ENCODE measurements around the gene BAK1. TPM values are rescaled to one million over a fixed set of nuclear protein-coding genes. Genes with fewer than 3 reads are reported as not detected.

BAK1 gene
- polyA plus RNA-seq, 1 donor from 2014 or later: 15.4 TPM

- Histone ChIP-seq H3K27ac (ENCODE audit: low read length) (no peak overlapping the region), H3F3A (ENCODE audit: insufficient read depth, low read length, poor library complexity, severe bottlenecking) (no peaks in the 10 kb centered on the region), H3K9ac (ENCODE audit: low read length) (no peak overlapping the region), H3K4me3 (ENCODE audit: low read length) (no peak overlapping the region), H3K9me3 (ENCODE audit: low read length) (no peaks in the 10 kb centered on the region), H3K36me3 (ENCODE audit: insufficient read depth, low read length) (no peaks in the 10 kb centered on the region), H4K20me1 (ENCODE audit: insufficient read depth) (no peaks in the 10 kb centered on the region), H3K79me2 (replicated peaks; ENCODE audit: insufficient read depth, low read length) (no peaks in the 10 kb centered on the region), H3K9me2 (ENCODE audit: insufficient read depth, low read length) (no peaks in the 10 kb centered on the region), H3K4me2 (ENCODE audit: low read length) (no peak overlapping the region), H3K27me3 (ENCODE audit: insufficient read depth, low read depth, low read length) (no peaks in the 10 kb centered on the region), H2AFZ (ENCODE audit: low read depth, low read length) (no peak overlapping the region)
- TF ChIP-seq SMC3 (conservative IDR thresholded peaks at IDR 0.05; ENCODE audit: poor library complexity) (no peak), MXI1 (conservative IDR thresholded peaks at IDR 0.05; ENCODE audit: poor library complexity, severe bottlenecking) (no peak)
Measured at GRCh38 chr6:33587529-33587928, 7.5 kb upstream of the BAK1 start.

- Histone ChIP-seq H3K27me3 (ENCODE audit: insufficient read depth, low read depth, low read length) (no peaks in the 10 kb centered on the region), H3K79me2 (replicated peaks; ENCODE audit: insufficient read depth, low read length) (no peaks in the 10 kb centered on the region), H3K9me2 (ENCODE audit: insufficient read depth, low read length) (no peaks in the 10 kb centered on the region), H3F3A (ENCODE audit: insufficient read depth, low read length, poor library complexity, severe bottlenecking) (no peaks in the 10 kb centered on the region), H3K9ac (ENCODE audit: low read length) (no peak overlapping the region), H4K20me1 (ENCODE audit: insufficient read depth) (no peaks in the 10 kb centered on the region), H3K4me3 (ENCODE audit: low read length) (no peak overlapping the region), H3K27ac (ENCODE audit: low read length) (no peak overlapping the region), H3K4me2 (ENCODE audit: low read length) (no peak overlapping the region), H3K9me3 (ENCODE audit: low read length) (no peaks in the 10 kb centered on the region), H3K36me3 (ENCODE audit: insufficient read depth, low read length) (no peaks in the 10 kb centered on the region), H2AFZ (ENCODE audit: low read depth, low read length) (no peak overlapping the region)
- TF ChIP-seq RAD21 (conservative IDR thresholded peaks at IDR 0.05): no peak
- TF ChIP-seq REST (IDR thresholded peaks at IDR 0.05; ENCODE audit: borderline replicate concordance): no peak
- no peak for TF ChIP-seq SMC3 (conservative IDR thresholded peaks at IDR 0.05; ENCODE audit: poor library complexity)
- no peak for TF ChIP-seq MXI1 (conservative IDR thresholded peaks at IDR 0.05; ENCODE audit: poor library complexity, severe bottlenecking)
- no peak for TF ChIP-seq EZH2 (IDR thresholded peaks at IDR 0.05; ENCODE audit: borderline replicate concordance, insufficient read depth, low read length, poor library complexity, severe bottlenecking)
- no peak for TF ChIP-seq POLR2AphosphoS5 (IDR thresholded peaks at IDR 0.05)
- no peak for TF ChIP-seq TAF1 (IDR thresholded peaks at IDR 0.05; ENCODE audit: low read depth)
- no peak for TF ChIP-seq EP300 (conservative IDR thresholded peaks at IDR 0.05; ENCODE audit: poor library complexity, severe bottlenecking)
Measured at GRCh38 chr6:33586108-33586640, 6.1 kb upstream of the BAK1 start.

GRCh38 chr6:33585403-33586107 is 5.5 kb upstream of the BAK1 start:
- H3K9me3 ChIP-seq (ENCODE audit: low read length): no peaks in the 10 kb centered on the region
- H3K79me2 ChIP-seq (replicated peaks; ENCODE audit: insufficient read depth, low read length): no peaks in the 10 kb centered on the region
- no peak for TF ChIP-seq REST (IDR thresholded peaks at IDR 0.05; ENCODE audit: borderline replicate concordance)
- no peak for TF ChIP-seq POLR2AphosphoS5 (IDR thresholded peaks at IDR 0.05)
- TF ChIP-seq SMC3 (conservative IDR thresholded peaks at IDR 0.05; ENCODE audit: poor library complexity): peak; percentile 97
- peak; percentile 99 for TF ChIP-seq CTCF (IDR thresholded peaks at IDR 0.05; ENCODE audit: poor library complexity, severe bottlenecking)
- TF ChIP-seq MXI1 (conservative IDR thresholded peaks at IDR 0.05; ENCODE audit: poor library complexity, severe bottlenecking): peak; percentile 43
- peak; percentile 98 for TF ChIP-seq RAD21 (conservative IDR thresholded peaks at IDR 0.05)
- H3K4me2 ChIP-seq (ENCODE audit: low read length): no peak overlapping the region
- no peak overlapping the region for H3K9ac ChIP-seq (ENCODE audit: low read length)
- no peak overlapping the region for H3K4me3 ChIP-seq (ENCODE audit: low read length)
- H3F3A ChIP-seq (ENCODE audit: insufficient read depth, low read length, poor library complexity, severe bottlenecking): no peaks in the 10 kb centered on the region
- H3K36me3 ChIP-seq (ENCODE audit: insufficient read depth, low read length): no peaks in the 10 kb centered on the region
- H3K27me3 ChIP-seq (ENCODE audit: insufficient read depth, low read depth, low read length): no peaks in the 10 kb centered on the region
- H3K9me2 ChIP-seq (ENCODE audit: insufficient read depth, low read length): no peaks in the 10 kb centered on the region
- no peak overlapping the region for H3K27ac ChIP-seq (ENCODE audit: low read length)
- no peaks in the 10 kb centered on the region for H4K20me1 ChIP-seq (ENCODE audit: insufficient read depth)
- H2AFZ ChIP-seq (ENCODE audit: low read depth, low read length): no peak overlapping the region

Measured in neural cell (in vitro differentiated cells).